ENCODE results near the gene MAS1L. TPM values are rescaled to one million over a fixed set of nuclear protein-coding genes. Genes with fewer than 3 reads are reported as not detected.

Gene MAS1L
- total RNA-seq, 1 experiment from 2014 or later: not detected

DNA sequence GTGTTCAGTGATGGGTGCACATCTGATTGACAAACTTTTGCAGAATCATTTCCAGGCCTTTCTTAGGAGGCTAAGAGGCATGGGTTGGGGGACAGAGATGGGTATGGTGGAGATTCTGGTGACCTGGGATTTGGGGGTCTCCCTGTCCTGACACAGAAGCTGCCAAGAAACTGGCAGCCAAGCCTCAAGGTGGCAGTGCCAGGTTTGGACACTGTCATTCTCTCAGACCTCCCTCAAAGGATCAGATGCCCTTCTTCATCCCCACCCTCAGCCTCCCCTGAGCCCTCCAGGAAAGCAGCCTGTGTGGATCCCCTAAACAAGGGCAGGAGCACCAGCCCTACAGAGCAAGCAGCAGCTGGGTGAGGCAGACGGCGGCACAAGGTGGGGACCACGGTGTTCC, 18.1 kb upstream of the MAS1L start:
- H3K4me2 ChIP-seq (ENCODE audit: insufficient read depth, insufficient read length, low read length): no peak overlapping the region
- no CpG with 5 or more reads among the region's 3 CpGs for WGBS (ENCODE audit: extremely low coverage, insufficient read length, low lambda C conversion rate)
- no peaks in the 10 kb centered on the region for H4K20me1 ChIP-seq (ENCODE audit: control insufficient read depth, insufficient read depth, insufficient read length)
- no peaks in the 10 kb centered on the region for H3K23me2 ChIP-seq (ENCODE audit: insufficient read length, low read depth, low read length, poor library complexity, severe bottlenecking)
- H3K9ac ChIP-seq (ENCODE audit: extremely low read depth, insufficient read length, low read length): no peak overlapping the region
- H4K91ac ChIP-seq (ENCODE audit: insufficient read length, low read depth, low read length): no peak overlapping the region
- no peak overlapping the region for H3K27ac ChIP-seq (ENCODE audit: insufficient read length, low read depth, low read length)
- H2BK120ac ChIP-seq (ENCODE audit: low read depth, low read length, poor library complexity, severe bottlenecking): no peak overlapping the region
- no peak overlapping the region for H4K8ac ChIP-seq (replicated peaks; ENCODE audit: insufficient read length, low read depth, low read length)
- H3T11ph ChIP-seq (ENCODE audit: low read length): no peak overlapping the region
- no peak overlapping the region for H3K14ac ChIP-seq (ENCODE audit: insufficient read depth, low read length)
- no peak overlapping the region for H3K4ac ChIP-seq (ENCODE audit: low read depth, low read length)
- H2BK12ac ChIP-seq (ENCODE audit: insufficient read length, low read depth, low read length): no peak overlapping the region
- no peak for TF ChIP-seq CTCF (conservative IDR thresholded peaks at IDR 0.05)
- H3K4me1 Mint-ChIP-seq: peaks cover 4 to 10% of the 10 kb centered on the region in 2 experiments
- no peak overlapping the region for H4K5ac ChIP-seq (ENCODE audit: insufficient read length, low read depth, low read length)
- no peak overlapping the region for H3K4me3 Mint-ChIP-seq
- no peaks in the 10 kb centered on the region for H3K27me3 ChIP-seq (ENCODE audit: insufficient read depth, low read length)
- H2AFZ ChIP-seq (ENCODE audit: low read length): no peak overlapping the region
- H3K79me1 ChIP-seq (ENCODE audit: insufficient read depth, low read depth, low read length, poor library complexity, severe bottlenecking): no peaks in the 10 kb centered on the region
- H3K27ac Mint-ChIP-seq: no peak overlapping the region
- no peaks in the 10 kb centered on the region for H3K79me2 ChIP-seq (ENCODE audit: insufficient read depth, low read length)
- H3K36me3 Mint-ChIP-seq (ENCODE audit: insufficient read depth in 1 of 3, low read depth in 3 of 3): no peaks in the 10 kb centered on the region
- no peak overlapping the region for H3K56ac ChIP-seq (ENCODE audit: insufficient read length, low read depth, low read length)
- H2BK15ac ChIP-seq (ENCODE audit: low read depth, low read length): no peak overlapping the region
- no peak overlapping the region for H3K23ac ChIP-seq (ENCODE audit: insufficient read length, low read depth, low read length)
- H2AK5ac ChIP-seq (ENCODE audit: insufficient read length, low read length): no peak overlapping the region
- no peak overlapping the region for H3K18ac ChIP-seq (ENCODE audit: insufficient read length, low read depth, low read length)
- H3K9me3 ChIP-seq (ENCODE audit: control insufficient read depth, low read depth, low read length): no peaks in the 10 kb centered on the region
- peaks cover 6% of the 10 kb centered on the region for H3K27me3 Mint-ChIP-seq (ENCODE audit: low read depth)
- H3K4me1 ChIP-seq (ENCODE audit: insufficient read depth, low read length): no peaks in the 10 kb centered on the region
- no peak overlapping the region for H2BK5ac ChIP-seq (ENCODE audit: insufficient read length, low read length)
- DNase-seq: no peak
- H3K9me3 Mint-ChIP-seq: no peaks in the 10 kb centered on the region; a peak in 1 of 5 replicates
- H2BK20ac ChIP-seq (ENCODE audit: low read depth, low read length, poor library complexity, severe bottlenecking): no peak overlapping the region
